Skeletal muscle satellite cell (primary cell): ENCODE measurements around the gene SLC41A3.

Experiments
- H3K27me3 ChIP-seq: 2 replicates; pipeline ENCODE4 v1.7.0; 2013; ENCODE audit warnings: low read length; ENCODE audit not compliant: control insufficient read depth, insufficient read depth
- H3K36me3 ChIP-seq: 2 replicates; pipeline ENCODE4 v1.7.0; 2013; ENCODE audit warnings: mild to moderate bottlenecking, control low read depth, low read length; ENCODE audit not compliant: insufficient read depth
- H3K4me1 ChIP-seq: 2 replicates; pipeline ENCODE4 v1.7.0; 2013; ENCODE audit warnings: low read length; ENCODE audit not compliant: control insufficient read depth, insufficient read depth
- H3K4me2 ChIP-seq: 2 replicates; pipeline ENCODE4 v1.7.0; 2013; ENCODE audit warnings: mild to moderate bottlenecking, low read length
- H3K4me3 ChIP-seq: 2 replicates; pipeline ENCODE4 v1.7.0; 2013; ENCODE audit warnings: low read length
- H3K9ac ChIP-seq: 2 replicates; pipeline ENCODE4 v1.7.0; 2013; ENCODE audit warnings: mild to moderate bottlenecking, low read depth, low read length, moderate library complexity
- H3K9me3 ChIP-seq: replicated peaks from 2 replicates; pipeline ENCODE4 v1.7.0; 2013; ENCODE audit warnings: mild to moderate bottlenecking, control low read depth, low read length

Gene SLC41A3

DNA sequence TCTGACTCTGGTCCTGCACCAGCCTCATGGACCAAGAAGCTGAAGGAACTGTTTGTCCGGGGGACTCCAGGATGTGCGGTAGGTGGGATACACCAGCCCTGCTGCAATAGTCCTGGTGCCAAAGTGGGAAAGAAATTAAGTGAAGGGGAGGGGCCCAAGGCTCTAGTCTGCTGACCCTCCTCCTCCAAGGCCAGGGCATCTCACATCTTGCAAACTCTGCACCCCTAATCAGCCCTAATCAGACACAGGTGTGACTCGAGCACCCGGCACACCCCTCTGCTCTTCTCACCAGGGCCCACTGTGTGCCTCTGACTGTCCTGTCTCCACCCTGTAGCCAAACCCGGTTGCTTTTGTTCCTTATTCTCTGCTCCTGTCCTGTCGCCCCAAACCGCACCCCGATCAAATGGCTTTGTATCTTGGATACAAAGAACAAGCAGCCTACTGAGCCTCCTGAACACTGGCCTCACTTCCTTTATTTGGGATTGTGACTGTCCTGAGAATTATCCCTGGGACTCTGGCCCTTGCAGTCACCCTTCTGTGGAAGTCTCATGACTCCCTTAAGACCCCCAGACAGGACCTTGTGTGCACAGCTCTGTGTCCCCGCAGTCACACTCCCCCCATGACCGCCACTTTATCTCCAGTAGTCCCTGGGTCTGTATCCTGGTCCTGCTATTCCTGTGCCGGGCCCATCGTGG lies 26.7 kb upstream of the SLC41A3 start:
- H3K9me3 ChIP-seq: no peaks in the 10 kb centered on the region
- no peak overlapping the region for H3K4me3 ChIP-seq
- H3K36me3 ChIP-seq: no peaks in the 10 kb centered on the region
- no peaks in the 10 kb centered on the region for H3K4me1 ChIP-seq
- H3K27me3 ChIP-seq: no peaks in the 10 kb centered on the region
- H3K4me2 ChIP-seq: no peak overlapping the region
- H3K9ac ChIP-seq: no peak overlapping the region

- no peak overlapping the region for H3K9ac ChIP-seq
- no peaks in the 10 kb centered on the region for H3K9me3 ChIP-seq
- H3K4me2 ChIP-seq: no peak overlapping the region
- no peak overlapping the region for H3K4me3 ChIP-seq
- no peaks in the 10 kb centered on the region for H3K36me3 ChIP-seq
- H3K4me1 ChIP-seq: no peaks in the 10 kb centered on the region
- no peaks in the 10 kb centered on the region for H3K27me3 ChIP-seq
These were observed 25.9 kb upstream of the SLC41A3 start for GRCh38 chr3:126109880-126110235.

- Histone ChIP-seq H3K36me3 (no peaks in the 10 kb centered on the region), H3K9ac (no peak overlapping the region), H3K4me3 (no peak overlapping the region), H3K27me3 (no peaks in the 10 kb centered on the region), H3K9me3 (no peaks in the 10 kb centered on the region), H3K4me2 (no peak overlapping the region), H3K4me1 (no peaks in the 10 kb centered on the region)
These were observed 25.4 kb upstream of the SLC41A3 start for GRCh38 chr3:126109146-126109879.

DNA sequence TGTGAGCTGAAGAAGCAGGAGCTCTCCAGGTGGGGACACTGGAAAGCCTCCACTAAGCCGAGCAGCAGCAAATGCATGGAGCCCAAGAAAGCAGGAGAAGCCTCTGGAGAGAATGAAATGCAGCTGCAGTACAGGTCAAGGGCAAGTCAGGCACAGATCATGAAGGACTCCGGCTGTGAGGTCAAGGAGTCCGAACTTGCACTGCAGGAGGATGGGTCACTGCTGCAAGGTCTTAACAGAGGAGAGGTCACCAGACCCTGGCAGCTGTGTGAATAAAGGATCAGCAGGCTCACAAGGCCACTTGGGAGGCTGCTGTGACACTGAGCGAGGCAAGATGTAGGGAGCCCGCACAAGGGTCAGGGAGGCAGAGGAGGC lies 24.7 kb upstream of the SLC41A3 start:
- Histone ChIP-seq H3K27me3 (no peaks in the 10 kb centered on the region), H3K9ac (no peak overlapping the region), H3K36me3 (no peaks in the 10 kb centered on the region), H3K4me3 (no peak overlapping the region), H3K9me3 (no peaks in the 10 kb centered on the region), H3K4me2 (no peak overlapping the region), H3K4me1 (no peaks in the 10 kb centered on the region)

DNA sequence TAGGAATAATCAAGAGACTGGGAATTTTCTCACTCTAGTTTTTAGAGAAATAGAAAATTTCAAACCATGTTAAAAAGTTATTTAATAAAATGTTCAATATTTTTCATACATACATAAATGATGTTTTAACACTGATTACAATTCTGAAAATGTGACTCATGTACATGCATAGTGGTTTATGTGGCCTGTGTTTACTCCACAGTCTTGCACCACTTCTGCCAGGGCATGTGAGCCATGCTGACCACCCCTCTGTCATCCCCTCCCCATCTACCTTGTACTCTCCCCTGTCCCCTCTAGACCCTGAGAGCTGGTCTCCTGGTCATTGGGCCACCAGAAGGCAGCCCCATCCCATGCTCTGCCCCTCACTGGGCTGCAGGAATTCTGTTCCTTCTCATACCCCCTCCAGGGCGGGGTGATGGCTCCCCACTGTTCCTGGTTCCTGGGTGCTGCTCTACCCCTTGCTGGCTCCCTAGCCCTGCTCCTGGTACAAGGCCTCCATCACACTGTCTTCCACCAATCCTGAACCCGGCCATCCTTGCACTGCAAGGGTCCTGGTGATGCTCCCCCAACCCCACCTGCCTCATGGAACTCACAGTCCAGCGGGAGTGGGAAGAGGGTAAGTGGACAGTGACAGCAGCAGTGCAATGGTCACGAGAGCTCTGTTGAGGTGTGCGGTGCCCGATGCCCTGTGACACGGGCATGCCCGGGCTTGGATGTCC lies 24.2 kb upstream of the SLC41A3 start:
- H3K27me3 ChIP-seq: no peaks in the 10 kb centered on the region
- H3K36me3 ChIP-seq: no peaks in the 10 kb centered on the region
- no peak overlapping the region for H3K9ac ChIP-seq
- H3K4me2 ChIP-seq: no peak overlapping the region
- H3K4me1 ChIP-seq: no peaks in the 10 kb centered on the region
- H3K4me3 ChIP-seq: no peak overlapping the region
- no peaks in the 10 kb centered on the region for H3K9me3 ChIP-seq

DNA sequence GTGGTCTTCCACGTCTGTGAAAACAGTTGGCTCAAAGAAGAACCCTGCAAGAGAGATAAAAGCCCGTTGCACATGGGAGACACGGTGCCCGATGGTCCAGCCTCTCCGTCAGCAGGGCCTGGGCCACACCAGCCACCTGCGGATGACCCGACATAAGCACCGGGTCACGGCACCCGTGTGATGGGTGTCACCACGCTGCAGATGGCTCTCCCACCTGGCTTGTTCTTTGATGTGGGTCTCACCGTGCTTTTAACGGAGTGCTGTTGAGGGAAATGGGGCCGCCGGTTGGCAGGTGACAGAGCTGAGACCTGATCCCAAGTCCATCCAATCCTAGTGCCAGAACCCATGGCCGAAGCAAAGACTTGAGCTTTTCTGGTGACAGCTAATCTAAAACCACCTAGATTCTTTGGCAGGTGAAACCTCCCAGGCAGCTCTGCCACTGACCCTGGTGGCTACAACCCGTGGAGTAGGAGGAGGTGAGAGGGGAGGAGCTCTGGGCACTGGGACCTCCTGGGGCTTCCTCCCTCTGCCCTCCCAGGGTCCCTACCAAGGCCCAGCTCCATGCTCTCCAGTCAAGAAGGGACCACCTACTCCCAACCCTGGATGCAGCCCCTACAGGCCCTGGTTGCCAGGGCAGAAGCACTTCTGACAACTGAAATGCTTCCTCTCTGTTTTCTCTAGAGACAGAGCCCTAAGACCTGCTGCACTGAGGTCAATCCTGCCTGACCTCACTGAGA lies 23.4 kb upstream of the SLC41A3 start:
- H3K27me3 ChIP-seq: no peaks in the 10 kb centered on the region
- no peak overlapping the region for H3K9ac ChIP-seq

GRCh38 chr3:126106336-126107202 lies 22.6 kb upstream of the SLC41A3 start:
- Histone ChIP-seq H3K27me3 (no peaks in the 10 kb centered on the region), H3K4me1 (peaks cover 10% of the 10 kb centered on the region), H3K9me3 (no peaks in the 10 kb centered on the region), H3K9ac (no peak overlapping the region), H3K4me2 (no peak overlapping the region), H3K36me3 (no peaks in the 10 kb centered on the region), H3K4me3 (no peak overlapping the region)

More for the DNA sequence above, 23.4 kb upstream of the SLC41A3 start:
- H3K9me3 ChIP-seq: no peaks in the 10 kb centered on the region
- no peak overlapping the region for H3K4me2 ChIP-seq
- peaks cover 4% of the 10 kb centered on the region for H3K4me1 ChIP-seq
- H3K4me3 ChIP-seq: no peak overlapping the region
- no peaks in the 10 kb centered on the region for H3K36me3 ChIP-seq

GRCh38 chr3:126105691-126106187 lies 21.8 kb upstream of the SLC41A3 start:
- no peak overlapping the region for H3K4me2 ChIP-seq
- H3K27me3 ChIP-seq: no peaks in the 10 kb centered on the region
- H3K4me3 ChIP-seq: no peak overlapping the region
- no peak overlapping the region for H3K9ac ChIP-seq
- H3K4me1 ChIP-seq: peaks cover 18% of the 10 kb centered on the region
- no peaks in the 10 kb centered on the region for H3K9me3 ChIP-seq
- H3K36me3 ChIP-seq: no peaks in the 10 kb centered on the region

DNA sequence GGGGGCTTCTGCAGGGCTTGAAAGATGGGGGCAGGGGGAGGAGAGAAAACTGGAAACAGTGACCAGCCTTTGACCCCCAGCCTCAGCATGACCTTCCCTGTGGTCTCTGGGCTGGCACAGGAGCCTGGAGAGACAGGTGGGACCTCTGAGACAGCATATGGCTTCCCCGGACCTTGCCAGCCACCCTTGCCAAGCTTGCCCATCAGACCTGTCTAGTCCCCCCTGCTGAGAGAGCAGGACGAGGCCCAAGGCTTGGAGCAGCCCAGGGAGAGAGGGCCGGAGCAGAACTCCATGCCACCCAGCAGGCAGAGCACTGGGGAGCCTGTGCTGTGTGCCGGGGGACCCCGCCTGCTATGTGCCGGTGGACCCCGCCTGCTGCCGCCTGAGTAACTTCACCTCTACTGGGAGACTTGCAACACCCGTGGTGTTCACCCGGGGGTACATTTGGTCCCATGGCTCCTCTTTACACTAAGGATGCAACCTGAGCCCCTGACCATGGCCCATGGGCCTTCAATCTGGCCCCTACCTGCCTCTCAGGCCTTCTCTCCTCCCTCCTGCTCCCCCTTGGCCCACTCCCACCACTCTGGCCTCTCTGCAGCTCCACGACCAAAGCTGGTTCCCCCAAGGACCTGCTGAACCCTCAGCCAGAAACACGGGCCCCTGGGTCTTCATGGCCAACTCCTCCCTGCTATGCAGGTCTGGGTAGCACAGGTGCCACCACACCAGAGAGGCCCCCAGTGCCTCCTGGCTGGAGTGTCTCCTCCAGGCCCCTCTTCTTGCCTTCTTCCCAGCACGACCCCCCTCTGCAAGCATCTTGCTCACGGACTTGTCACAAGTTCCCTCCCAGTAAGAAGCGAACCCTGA lies 21.1 kb upstream of the SLC41A3 start:
- Histone ChIP-seq H3K36me3 (no peaks in the 10 kb centered on the region), H3K27me3 (no peaks in the 10 kb centered on the region), H3K9me3 (no peaks in the 10 kb centered on the region), H3K4me1 (peaks cover 26% of the 10 kb centered on the region), H3K9ac (no peak overlapping the region), H3K4me3 (no peak overlapping the region), H3K4me2 (no peak overlapping the region)

GRCh38 chr3:126104028-126104635 lies 20.2 kb upstream of the SLC41A3 start:
- H3K9ac ChIP-seq: no peak overlapping the region
- peaks cover 27% of the 10 kb centered on the region for H3K4me1 ChIP-seq
- no peaks in the 10 kb centered on the region for H3K27me3 ChIP-seq
- H3K4me3 ChIP-seq: no peak overlapping the region
- H3K36me3 ChIP-seq: no peaks in the 10 kb centered on the region
- no peak overlapping the region for H3K4me2 ChIP-seq
- no peaks in the 10 kb centered on the region for H3K9me3 ChIP-seq
